K562 (cell line): ENCODE measurements around the gene ZFPM1. TPM values are rescaled to one million over a fixed set of nuclear protein-coding genes. Genes with fewer than 3 reads are reported as not detected.

Experiments used
- ATF1 ChIP-seq, 2 experiments: fragments of 450-650 bp in 1 of 2; IDR thresholded peaks; 2 replicates each; pipeline ENCODE4 v1.6.1; 2016; ENCODE audit warnings: missing compliant biosample characterization in 1 of 2, missing genetic modification characterization in 1 of 2
- ATF2 ChIP-seq: sonication (generic); formaldehyde crosslinking; IDR thresholded peaks from 2 replicates; pipeline ENCODE4 v1.8.1; 2022; ENCODE audit warnings: missing genetic modification reagents
- E2F1 ChIP-seq: sonication (generic); formaldehyde crosslinking; IDR thresholded peaks from 2 replicates; pipeline ENCODE4 v1.8.1; 2023; ENCODE audit warnings: mild to moderate bottlenecking, missing genetic modification reagents, moderate library complexity
- EGR1 ChIP-seq: fragments of 450-650 bp; conservative IDR thresholded peaks from 2 replicates; pipeline ENCODE4 v1.6.1; 2017; ENCODE audit warnings: mild to moderate bottlenecking
- GABPA ChIP-seq: fragments of 200-800 bp; sonication (Bioruptor generic); conservative IDR thresholded peaks from 2 replicates; pipeline ENCODE4 v1.6.1; 2016; ENCODE audit warnings: low read depth, missing genetic modification characterization, missing compliant biosample characterization
- NFXL1 ChIP-seq: fragments of 450-650 bp; formaldehyde crosslinking; IDR thresholded peaks from 2 replicates; pipeline ENCODE4 v1.4.0; 2021; ENCODE audit warnings: mild to moderate bottlenecking
- PATZ1 ChIP-seq: fragments of 250-450 bp; sonication (Bioruptor Pico); IDR thresholded peaks from 2 replicates; pipeline ENCODE4 v1.5.0; 2020; ENCODE audit warnings: mild to moderate bottlenecking, borderline replicate concordance
- REST ChIP-seq, 2 experiments: fragments of 450-650 bp; formaldehyde crosslinking in 1 of 2; IDR thresholded peaks; 2 replicates each; pipeline versions ENCODE4 v1.4.0 to v1.6.1; 2014 to 2020; ENCODE audit warnings: mild to moderate bottlenecking in 2 of 2, borderline replicate concordance in 1 of 2, low read depth in 1 of 2
- STAT6 ChIP-seq: sonication (generic); formaldehyde crosslinking; IDR thresholded peaks from 2 replicates; pipeline ENCODE4 v1.8.1; 2023; ENCODE audit warnings: mild to moderate bottlenecking, missing genetic modification reagents
- ZNF316 ChIP-seq: fragments of 450-650 bp; IDR thresholded peaks from 2 replicates; pipeline ENCODE4 v1.6.1; 2016
- polyA plus RNA-seq, 8 experiments: library from polyadenylated mRNA; depleted of rRNA in 4 of 8; stranded (reverse) in 5 of 8; unstranded in 3 of 8; fragments of >200 nt; fragmentation: Nextera tagmentation in 2 of 8; fragmentation: Illumina TruSeq in 1 of 8; extraction: Ambion mirVana in 2 of 8; extraction: Trizol in 1 of 8; gene quantifications; 2 replicates each; pipeline versions ENCODE4 v1.2.1 to v1.2.3, GENCODE V29; 2011 to 2014; ENCODE audit warnings: inconsistent platforms in 1 of 8, missing spikeins in 1 of 8
- total RNA-seq, 7 experiments: library from RNA; depleted of rRNA in 6 of 7; stranded (reverse); fragments of >200 nt in 6 of 7; fragmentation: Illumina TruSeq in 2 of 7; extraction: Trizol in 2 of 7; gene quantifications; 2 replicates each; pipeline versions ENCODE4 v1.2.1 to v1.2.3, GENCODE V29; 2011 to 2021; ENCODE audit warnings: low replicate concordance in 1 of 7

ZFPM1 gene
- total and polyA plus RNA-seq, 9 of the 15 experiments (the other 6 are each of a cell fraction or from before 2014, with no cell fraction given) = 0.03 to 35.9 (median 1.4) TPM

- TF ChIP-seq ATF2 (CRISPR knock-in tag) (peak; percentile 88; the same call in 1 of the 2 replicates), NFXL1 (CRISPR knock-in tag) (no peak), GABPA (tag) (no peak), ATF1 (CRISPR knock-in tag; IDR thresholded peaks at IDR 0.05) (peak; percentile 89), ATF1 (tag; IDR thresholded peaks at IDR 0.05) (peak; percentile 56; the same call in 1 of the 2 replicates), REST (IDR thresholded peaks at IDR 0.05; ENCODE audit: borderline replicate concordance) (peak; percentile 100), REST (CRISPR knock-in tag; IDR thresholded peaks at IDR 0.05; ENCODE audit: low read depth) (peak; percentile 97), PATZ1 (CRISPR knock-in tag) (no peak), E2F1 (CRISPR knock-in tag) (peak; percentile 98), EGR1 (no peak), ZNF316 (no peak), STAT6 (CRISPR knock-in tag) (0 out of 2 replicates have a peak, but pooled peaks have one; percentile 68)
These were observed 107.8 kb downstream of the ZFPM1 start (continued) for GRCh38 chr16:88560714-88561484.
